K562 (cell line): ENCODE measurements around the gene PSAP. TPM values are rescaled to one million over a fixed set of nuclear protein-coding genes. Genes with fewer than 3 reads are reported as not detected.

ENCODE experiments used
- CBX3 ChIP-seq, 2 experiments: IDR thresholded peaks; 1 replicate in 1 of 2; 2 replicates in 1 of 2; pipeline ENCODE4 v1.6.1; 2012; ENCODE audit warnings: inconsistent platforms in 2 of 2, low read length in 2 of 2, borderline replicate concordance in 1 of 2, control low read depth in 1 of 2
- CEBPB ChIP-seq: fragments of 450-650 bp; IDR thresholded peaks from 2 replicates; pipeline ENCODE4 v1.6.1; 2016; ENCODE audit warnings: missing genetic modification characterization, missing compliant biosample characterization
- KDM5B ChIP-seq: fragments of 200-600 bp; sonication (generic); IDR thresholded peaks from 2 replicates; pipeline ENCODE4 v1.6.1; 2012; ENCODE audit warnings: low read depth, mild to moderate bottlenecking, moderate library complexity, low read length, control low read depth, inconsistent platforms; ENCODE audit not compliant: insufficient replicate concordance
- TRIM28 ChIP-seq: fragments of 450-650 bp; IDR thresholded peaks from 2 replicates; pipeline ENCODE4 v1.6.1; 2017
- ZBTB26 ChIP-seq: fragments of 450-650 bp; formaldehyde crosslinking; IDR thresholded peaks from 2 replicates; pipeline ENCODE4 v1.4.0; 2022; ENCODE audit warnings: missing genetic modification characterization
- ZBTB7A ChIP-seq: IDR thresholded peaks from 2 replicates; pipeline ENCODE4 v1.6.1; 2011; ENCODE audit warnings: low read depth, mild to moderate bottlenecking, low read length, moderate library complexity, borderline replicate concordance; ENCODE audit not compliant: control insufficient read depth
- ZNF134 ChIP-seq: fragments of 250-450 bp; sonication (Bioruptor Pico); conservative IDR thresholded peaks from 2 replicates; pipeline ENCODE4 v1.4.0; 2020
- polyA plus RNA-seq, 8 experiments: library from polyadenylated mRNA; depleted of rRNA in 4 of 8; stranded (reverse) in 5 of 8; unstranded in 3 of 8; fragments of >200 nt; fragmentation: Nextera tagmentation in 2 of 8; fragmentation: Illumina TruSeq in 1 of 8; extraction: Ambion mirVana in 2 of 8; extraction: Trizol in 1 of 8; gene quantifications; 2 replicates each; pipeline versions ENCODE4 v1.2.1 to v1.2.3, GENCODE V29; 2011 to 2014; ENCODE audit warnings: inconsistent platforms in 1 of 8, missing spikeins in 1 of 8
- total RNA-seq, 7 experiments: library from RNA; depleted of rRNA in 6 of 7; stranded (reverse); fragments of >200 nt in 6 of 7; fragmentation: Illumina TruSeq in 2 of 7; extraction: Trizol in 2 of 7; gene quantifications; 2 replicates each; pipeline versions ENCODE4 v1.2.1 to v1.2.3, GENCODE V29; 2011 to 2021; ENCODE audit warnings: low replicate concordance in 1 of 7
- TF ChIP-seq, protein P1 (sequence below): fragments of 450-650 bp; formaldehyde crosslinking; IDR thresholded peaks from 2 replicates; pipeline ENCODE4 v1.4.0; 2020; ENCODE audit warnings: mild to moderate bottlenecking, moderate library complexity
- TF ChIP-seq, protein P2 (sequence below), 2 experiments: fragments of 450-650 bp in 1 of 2; sonication (generic) in 1 of 2; formaldehyde crosslinking in 1 of 2; IDR thresholded peaks in 1 of 2; conservative IDR thresholded peaks in 1 of 2; 2 replicates each; pipeline versions ENCODE4 v1.6.1 to v1.8.1; 2016 to 2023; ENCODE audit warnings: mild to moderate bottlenecking in 2 of 2, moderate library complexity in 2 of 2, inconsistent platforms in 1 of 2, missing genetic modification reagents in 1 of 2

PSAP gene
- total and polyA plus RNA-seq, 9 of the 15 experiments (the other 6 are each of a cell fraction or from before 2014, with no cell fraction given) = 245 to 700 (median 429) TPM

DNA sequence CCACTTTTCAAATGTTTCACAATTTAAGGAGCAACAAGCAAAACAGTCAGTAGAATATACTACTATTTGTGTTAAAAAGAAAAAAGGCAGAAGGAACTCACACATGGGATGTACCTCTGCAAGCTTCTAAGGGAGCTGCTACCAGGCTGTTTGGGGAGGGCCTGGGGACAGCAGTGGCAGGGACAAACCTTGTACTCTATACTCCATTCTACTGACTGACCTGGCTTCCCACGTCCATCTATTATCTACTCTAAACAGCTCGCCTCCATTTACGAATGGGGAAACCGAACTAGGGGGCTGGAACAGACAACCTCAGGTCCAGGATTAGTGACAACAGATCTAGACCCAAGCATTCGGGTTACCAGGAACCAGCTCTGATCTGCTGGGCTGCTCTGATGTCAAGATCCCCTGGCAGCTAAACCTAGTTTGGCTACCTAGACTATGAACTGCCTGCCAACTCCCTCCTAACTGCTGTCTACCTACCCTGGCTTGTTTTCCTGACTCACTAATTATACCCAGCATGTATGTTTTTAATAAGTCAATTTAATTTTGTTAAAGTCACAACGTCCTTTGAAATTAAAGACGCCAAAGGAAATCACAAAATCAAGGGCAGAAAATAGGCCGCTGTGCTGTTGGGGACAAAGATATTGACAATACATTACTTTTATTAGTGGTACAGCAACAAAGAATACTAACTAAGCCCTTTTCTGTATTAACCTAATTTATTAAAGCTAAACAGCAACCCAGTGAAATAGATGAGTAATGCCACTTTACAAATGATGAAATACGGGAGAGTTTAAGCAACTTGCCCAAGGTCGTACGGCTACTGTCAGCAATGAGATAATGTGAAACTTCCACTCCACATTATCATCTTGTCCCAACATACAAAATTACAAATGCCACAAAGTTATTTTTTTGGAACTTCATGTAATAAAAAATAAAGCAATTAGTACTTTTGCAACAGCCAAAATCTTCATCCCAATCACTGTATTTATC lies 5.3 kb downstream of the PSAP start (continued):
- TF ChIP-seq, protein P1, sequence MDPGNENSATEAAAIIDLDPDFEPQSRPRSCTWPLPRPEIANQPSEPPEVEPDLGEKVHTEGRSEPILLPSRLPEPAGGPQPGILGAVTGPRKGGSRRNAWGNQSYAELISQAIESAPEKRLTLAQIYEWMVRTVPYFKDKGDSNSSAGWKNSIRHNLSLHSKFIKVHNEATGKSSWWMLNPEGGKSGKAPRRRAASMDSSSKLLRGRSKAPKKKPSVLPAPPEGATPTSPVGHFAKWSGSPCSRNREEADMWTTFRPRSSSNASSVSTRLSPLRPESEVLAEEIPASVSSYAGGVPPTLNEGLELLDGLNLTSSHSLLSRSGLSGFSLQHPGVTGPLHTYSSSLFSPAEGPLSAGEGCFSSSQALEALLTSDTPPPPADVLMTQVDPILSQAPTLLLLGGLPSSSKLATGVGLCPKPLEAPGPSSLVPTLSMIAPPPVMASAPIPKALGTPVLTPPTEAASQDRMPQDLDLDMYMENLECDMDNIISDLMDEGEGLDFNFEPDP (CRISPR knock-in tag) = no peak
- TF ChIP-seq CEBPB (tag) (0 out of 2 replicates have a peak, but pooled peaks have one; percentile 34), KDM5B (no peak), ZNF134 (CRISPR knock-in tag) (peak; percentile 77), CBX3 (IDR thresholded peaks at IDR 0.05; ENCODE audit: borderline replicate concordance in 1 of 2, low read length in 2 of 2) (peak in 1 of 2 experiments; percentile 56; a peak in 1 of 3 replicates), ZBTB7A (no peak), ZBTB26 (CRISPR knock-in tag) (no peak), TRIM28 (peak; percentile 66; the same call in 1 of the 2 replicates)
- TF ChIP-seq, protein P2, sequence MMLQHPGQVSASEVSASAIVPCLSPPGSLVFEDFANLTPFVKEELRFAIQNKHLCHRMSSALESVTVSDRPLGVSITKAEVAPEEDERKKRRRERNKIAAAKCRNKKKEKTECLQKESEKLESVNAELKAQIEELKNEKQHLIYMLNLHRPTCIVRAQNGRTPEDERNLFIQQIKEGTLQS (IDR thresholded peaks at IDR 0.05) = peak; percentile 35; the same call in 1 of the 2 replicates
- TF ChIP-seq, protein P2 (CRISPR knock-in tag; conservative IDR thresholded peaks at IDR 0.05) = no peak
- TF ChIP-seq, all 486 proteins: peak for 7
